Epithelial cell of proximal tubule (primary cell): ENCODE measurements around the gene COA8. TPM values are rescaled to one million over a fixed set of nuclear protein-coding genes. Genes with fewer than 3 reads are reported as not detected.

Experiments used
- DNase-seq: peaks from one replicate; pipeline ENCODE4 v3.0.0-alpha.2; 2011; ENCODE audit warnings: low read depth
- H3K4me3 ChIP-seq: 2 replicates; pipeline ENCODE4 v1.5.1; 2011; ENCODE audit warnings: low read depth, mild to moderate bottlenecking, low read length
- total RNA-seq: library from RNA; depleted of rRNA; stranded (reverse); fragments of >200 nt; gene quantifications from 2 replicates; pipeline ENCODE4 v1.2.3, GENCODE V29; 2015
- TF ChIP-seq, protein P1 (sequence below): conservative IDR thresholded peaks from 2 replicates; pipeline ENCODE4 v1.5.1; 2012; ENCODE audit warnings: low read depth, mild to moderate bottlenecking, low read length

Gene COA8
- total RNA-seq, 1 donor from 2014 or later, result 29.0 TPM

DNA sequence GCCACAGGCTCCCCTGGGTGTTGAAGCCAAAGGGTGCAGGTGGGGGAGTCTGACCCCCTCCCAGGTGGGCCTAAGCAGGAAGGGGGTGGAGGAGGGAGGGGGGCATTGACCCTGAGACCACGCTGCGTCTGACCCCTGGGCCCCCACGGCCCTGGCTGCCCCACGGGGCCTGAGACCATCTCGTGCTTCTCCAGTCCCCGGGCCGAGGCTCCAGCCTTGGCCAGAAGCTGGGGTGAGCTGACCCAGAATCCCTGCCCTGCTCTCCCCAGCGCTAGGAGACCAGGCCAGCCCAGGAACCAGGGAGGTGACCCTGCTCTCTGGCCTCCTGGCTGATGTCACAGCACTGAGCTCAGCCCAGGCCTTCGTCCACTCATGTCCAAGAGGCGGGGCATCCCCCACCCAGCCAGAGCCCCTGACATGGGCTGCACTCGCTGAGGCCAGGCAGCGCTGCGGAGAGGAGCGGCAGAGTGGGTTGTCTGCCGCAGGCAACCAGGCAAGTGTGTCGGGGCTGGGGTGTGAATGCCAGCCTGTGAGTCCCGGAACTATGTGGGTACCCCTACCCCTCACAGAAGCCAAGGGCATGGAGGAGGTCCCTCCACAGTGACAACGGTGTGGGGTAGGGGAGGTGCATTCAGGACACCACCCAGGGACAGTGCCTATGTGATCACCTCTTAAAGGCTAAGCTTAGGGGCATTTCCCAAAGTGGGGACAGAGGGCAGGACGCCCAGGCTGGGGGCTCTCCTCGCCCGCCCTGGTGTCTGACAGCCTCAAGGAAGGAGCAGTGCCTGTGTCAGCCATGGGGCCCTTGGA, 27.5 kb upstream of the COA8 start:
- TF ChIP-seq, protein P1, sequence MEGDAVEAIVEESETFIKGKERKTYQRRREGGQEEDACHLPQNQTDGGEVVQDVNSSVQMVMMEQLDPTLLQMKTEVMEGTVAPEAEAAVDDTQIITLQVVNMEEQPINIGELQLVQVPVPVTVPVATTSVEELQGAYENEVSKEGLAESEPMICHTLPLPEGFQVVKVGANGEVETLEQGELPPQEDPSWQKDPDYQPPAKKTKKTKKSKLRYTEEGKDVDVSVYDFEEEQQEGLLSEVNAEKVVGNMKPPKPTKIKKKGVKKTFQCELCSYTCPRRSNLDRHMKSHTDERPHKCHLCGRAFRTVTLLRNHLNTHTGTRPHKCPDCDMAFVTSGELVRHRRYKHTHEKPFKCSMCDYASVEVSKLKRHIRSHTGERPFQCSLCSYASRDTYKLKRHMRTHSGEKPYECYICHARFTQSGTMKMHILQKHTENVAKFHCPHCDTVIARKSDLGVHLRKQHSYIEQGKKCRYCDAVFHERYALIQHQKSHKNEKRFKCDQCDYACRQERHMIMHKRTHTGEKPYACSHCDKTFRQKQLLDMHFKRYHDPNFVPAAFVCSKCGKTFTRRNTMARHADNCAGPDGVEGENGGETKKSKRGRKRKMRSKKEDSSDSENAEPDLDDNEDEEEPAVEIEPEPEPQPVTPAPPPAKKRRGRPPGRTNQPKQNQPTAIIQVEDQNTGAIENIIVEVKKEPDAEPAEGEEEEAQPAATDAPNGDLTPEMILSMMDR, result no peak
- H3K4me3 ChIP-seq, result no peak overlapping the region
- no peak for DNase-seq

DNA sequence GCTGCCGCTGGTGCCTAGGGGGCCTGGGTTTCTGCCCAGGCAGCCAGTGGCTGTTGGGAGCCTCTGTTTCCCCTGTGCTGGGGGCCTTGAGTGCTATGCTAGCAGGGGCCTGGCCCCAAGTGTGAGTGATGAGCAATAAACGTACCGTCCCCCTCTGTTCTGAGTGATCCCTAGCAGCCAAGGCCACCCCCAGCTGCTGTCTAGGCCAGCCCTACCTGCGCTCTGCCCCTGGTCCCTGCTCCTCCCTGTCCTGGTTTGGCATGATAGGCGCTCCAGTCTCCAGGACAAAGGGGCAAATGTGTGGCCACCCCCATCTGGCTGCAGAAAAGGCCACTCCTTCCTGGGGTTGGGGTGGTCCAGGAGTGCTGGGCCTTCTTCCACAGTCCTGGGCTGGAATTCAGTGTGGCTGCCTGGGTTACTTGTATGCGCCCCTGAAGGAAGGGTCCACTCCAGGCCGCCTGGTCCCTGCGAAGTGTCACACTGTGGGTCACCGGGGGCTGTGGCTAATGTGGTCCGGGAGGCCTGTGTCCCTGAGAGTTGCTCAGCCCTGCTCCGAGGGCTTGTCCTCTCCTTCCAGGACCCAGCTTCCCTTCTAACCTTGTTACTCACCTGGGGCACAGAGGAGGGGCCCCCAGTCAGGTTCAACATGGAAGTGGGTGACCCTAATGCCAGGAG, 26.7 kb upstream of the COA8 start:
- DNase-seq, result no peak
- H3K4me3 ChIP-seq, result no peak overlapping the region
- TF ChIP-seq, protein P1, result no peak

DNA sequence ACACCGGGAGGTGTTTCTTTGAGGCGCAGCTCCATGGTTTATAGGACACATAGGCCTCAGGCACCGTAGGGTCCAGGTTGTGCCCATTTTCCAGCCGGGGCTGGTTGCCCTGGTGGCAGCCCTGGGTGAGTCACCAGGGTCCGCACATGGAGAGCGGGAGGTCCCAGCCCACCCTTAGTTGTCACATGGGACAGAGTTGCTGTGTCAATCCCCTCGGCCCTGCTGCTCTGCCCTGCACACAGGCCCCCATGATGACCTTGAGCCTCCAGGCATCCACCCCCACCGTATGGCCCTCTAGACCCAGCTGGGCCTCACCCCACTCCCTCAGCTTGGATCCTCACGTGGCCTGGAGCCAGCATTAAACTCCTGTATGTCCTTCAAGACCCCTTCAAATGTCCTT, 26.1 kb upstream of the COA8 start:
- TF ChIP-seq, protein P1, result no peak
- DNase-seq, result no peak

DNA sequence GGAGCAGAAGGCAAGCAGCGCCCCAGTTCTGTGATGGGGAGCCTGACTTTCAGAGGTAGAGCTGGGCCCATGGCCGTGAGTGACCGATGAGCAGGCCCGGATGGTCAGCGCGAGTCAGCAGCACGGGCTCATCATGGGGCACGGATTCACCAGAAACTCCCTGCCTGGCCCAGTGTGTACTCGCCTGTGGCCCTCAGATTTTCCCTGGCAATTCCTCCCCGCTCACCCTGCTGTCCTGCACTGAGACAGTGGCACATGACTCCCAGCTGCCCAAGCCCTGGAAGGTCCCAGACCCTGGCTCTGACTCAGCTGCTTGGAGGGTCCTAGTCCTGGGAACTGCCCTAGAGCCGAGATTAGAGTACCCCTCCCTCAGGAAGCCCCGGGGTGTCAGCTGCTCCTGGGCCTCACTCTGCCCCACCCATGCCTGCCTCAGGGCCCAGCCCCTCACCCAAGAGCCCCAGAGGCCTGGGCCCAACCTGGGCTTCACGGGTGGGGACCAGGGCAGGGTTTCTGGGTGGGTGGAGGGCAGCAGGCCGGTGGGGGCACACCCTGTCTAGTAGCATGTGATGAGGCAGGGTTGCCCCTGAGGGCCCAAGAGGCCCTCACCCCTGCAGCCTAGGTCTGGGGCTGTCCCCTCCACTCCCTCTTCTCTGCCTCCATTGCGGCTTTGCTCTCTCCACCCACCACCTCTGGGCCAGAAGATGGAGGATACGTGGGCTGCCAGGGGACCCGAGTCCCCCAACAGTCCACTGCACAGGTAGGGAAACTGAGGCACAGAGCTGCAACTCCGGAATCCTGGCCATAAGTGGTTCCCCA, 25.4 kb upstream of the COA8 start:
- no peak for DNase-seq
- TF ChIP-seq, protein P1, result no peak
- H3K4me3 ChIP-seq, result no peak overlapping the region

More for the DNA sequence above, 26.1 kb upstream of the COA8 start:
- no peak overlapping the region for H3K4me3 ChIP-seq

DNA sequence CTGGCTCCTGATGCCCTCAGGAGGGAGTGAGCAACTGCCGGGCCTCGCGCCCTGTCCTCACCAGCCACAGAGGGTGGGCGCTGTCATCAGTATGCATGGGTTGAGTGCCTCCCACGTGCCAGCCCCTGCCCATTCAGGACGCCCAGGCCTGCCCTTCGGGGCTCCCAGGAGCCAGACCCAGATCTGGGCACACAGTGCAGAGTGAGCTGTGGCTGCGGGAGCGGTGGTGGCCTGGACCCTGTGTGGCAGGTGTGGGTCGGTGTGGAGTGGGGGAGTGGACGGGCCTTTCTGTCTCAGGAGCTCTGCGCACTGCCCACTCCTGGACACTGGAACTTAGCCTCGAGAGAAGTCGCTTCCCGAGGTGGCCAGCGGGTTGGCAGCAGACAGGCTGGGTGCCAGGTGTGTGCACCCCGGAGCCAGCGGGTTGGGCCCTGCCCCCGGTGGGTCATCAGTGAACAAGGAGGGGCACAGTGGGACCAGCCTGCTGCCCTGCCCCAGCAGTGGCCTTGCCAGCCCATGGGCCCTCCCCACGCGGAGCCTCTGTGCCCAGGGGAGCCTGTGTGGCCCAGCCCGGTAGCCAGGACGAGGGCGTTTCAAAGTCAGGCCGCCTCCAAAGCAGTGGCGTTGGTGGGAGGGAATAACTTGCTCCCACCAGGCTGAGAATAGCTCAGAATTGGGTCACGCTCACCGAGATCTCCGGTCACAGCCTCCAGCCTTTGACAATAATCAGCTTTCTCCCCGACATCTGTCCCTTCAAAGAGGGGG, 24.3 kb upstream of the COA8 start:
- no peak overlapping the region for H3K4me3 ChIP-seq
- DNase-seq, result no peak
- TF ChIP-seq, protein P1, result no peak

DNA sequence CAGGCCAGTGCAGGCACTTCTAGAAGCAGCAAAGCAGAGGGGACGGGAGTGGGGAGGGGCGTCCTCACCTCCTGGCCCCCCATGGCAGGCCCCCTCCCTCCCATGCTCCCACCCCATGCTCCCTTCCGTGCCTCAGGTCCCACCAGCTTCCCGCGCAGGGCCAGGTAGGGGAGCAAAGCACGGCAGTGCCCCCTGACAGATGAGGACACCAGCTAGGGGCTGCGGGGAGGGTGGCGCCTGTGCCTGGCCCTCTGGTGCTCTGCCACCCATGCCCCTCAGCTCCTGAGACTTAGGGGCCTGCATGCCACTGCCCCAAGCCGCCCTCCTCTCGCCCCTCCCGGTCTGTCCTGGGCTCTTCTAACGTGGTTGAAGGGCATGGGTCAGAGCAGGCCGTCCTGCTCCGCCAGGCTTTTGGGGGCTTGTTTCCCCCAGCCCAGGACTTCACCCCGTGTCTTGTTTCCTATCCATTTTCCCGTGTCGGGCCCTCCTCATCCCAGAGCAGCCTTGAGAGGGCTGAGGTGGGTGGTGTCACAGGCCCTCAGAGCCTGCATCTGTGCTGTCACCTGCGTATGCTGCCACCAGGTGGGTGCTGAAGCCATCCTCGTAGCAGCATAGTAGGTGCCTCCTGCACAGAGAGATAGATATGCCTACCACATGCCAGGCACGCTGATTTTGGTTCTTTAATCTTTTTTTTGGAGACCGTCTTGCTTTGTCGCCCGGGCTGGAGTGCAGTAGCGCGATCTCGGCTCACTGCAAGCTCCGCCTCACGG, 23.5 kb upstream of the COA8 start:
- no peak overlapping the region for H3K4me3 ChIP-seq
- DNase-seq, result no peak
- TF ChIP-seq, protein P1, result no peak
